Tibial artery (tissue), 4 donors: Measurements from ENCODE around the gene TSPAN5.

Experiments
- DNase-seq, 2 donors: peaks; one replicate each; pipeline ENCODE4 v3.0.0-alpha.2; 2019
- H3K27ac ChIP-seq, 2 donors: fragments of 200-600 bp; sonication (generic) in 1 of 2; 1 replicate in 1 of 2; 2 replicates in 1 of 2; pipeline ENCODE4 v1.5.1; 2018 to 2019; ENCODE audit warnings: mild to moderate bottlenecking in 1 of 2
- H3K27me3 ChIP-seq, 2 donors: fragments of 200-600 bp; sonication (generic) in 1 of 2; one replicate each; pipeline versions ENCODE4 v1.5.1 to v1.6.0; 2016 to 2019
- H3K36me3 ChIP-seq, 3 donors: fragments of 200-600 bp; sonication (generic) in 2 of 3; one replicate each; pipeline ENCODE4 v1.5.1; 2016 to 2019; ENCODE audit warnings: mild to moderate bottlenecking in 2 of 3
- H3K4me1 ChIP-seq, 4 donors: fragments of 200-600 bp; sonication (generic) in 2 of 4; 1 replicate in 3 of 4; 2 replicates in 1 of 4; pipeline ENCODE4 v1.5.1; 2016 to 2019
- H3K4me3 ChIP-seq, 2 donors: fragments of 200-600 bp; sonication (generic) in 1 of 2; 1 replicate in 1 of 2; 2 replicates in 1 of 2; pipeline ENCODE4 v1.5.1; 2018 to 2019; ENCODE audit warnings: mild to moderate bottlenecking in 2 of 2
- H3K9me3 ChIP-seq, 3 donors: fragments of 200-600 bp; sonication (generic) in 1 of 3; one replicate each; pipeline ENCODE4 v1.5.1; 2016 to 2019
- CTCF ChIP-seq, 2 experiments: fragments of 200-600 bp in 1 of 2; fragments of 450-650 bp in 1 of 2; IDR thresholded peaks; one replicate each; pipeline ENCODE4 v1.5.1; 2017 to 2019; ENCODE audit warnings: antibody characterized with exemption in 2 of 2, mild to moderate bottlenecking in 1 of 2, moderate library complexity in 1 of 2
- intact Hi-C: fragments of 100-400 bp; cut with DNase I; formaldehyde crosslinking; loops from one replicate; pipeline ENCODE4 v1.15.0; 2023; ENCODE audit warnings: low total_unique reads

TSPAN5 gene

DNA sequence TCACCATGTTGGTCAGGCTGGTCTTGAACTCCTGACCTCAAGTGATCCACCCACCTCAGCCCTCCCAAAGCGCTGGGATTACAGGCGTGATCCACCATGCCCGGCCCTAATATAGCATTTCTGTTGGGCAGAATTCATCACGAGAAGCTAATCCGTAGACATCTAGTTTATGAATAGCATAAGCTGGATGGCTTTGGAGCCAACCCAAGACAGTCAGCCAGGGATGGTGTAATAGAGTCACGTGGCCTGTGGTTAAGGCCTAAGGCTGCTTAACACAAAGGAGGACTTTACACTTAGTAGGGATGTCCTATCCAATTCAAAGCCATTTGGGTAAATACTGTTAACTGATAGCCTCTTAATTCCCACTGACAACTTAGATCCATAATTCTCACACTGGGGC lies 223.6 kb downstream of the TSPAN5 start:
- Histone ChIP-seq H3K36me3 (peaks cover 26 to 40% (median 30%) of the 10 kb centered on the region in 3 donors), H3K9me3 (no peaks in the 10 kb centered on the region), H3K27me3 (no peaks in the 10 kb centered on the region), H3K27ac (no peak overlapping the region), H3K4me3 (no peak overlapping the region), H3K4me1 (no peaks in the 10 kb centered on the region)
- TF ChIP-seq CTCF (IDR thresholded peaks at IDR 0.05): no peak
- DNase-seq: no peak
- intact Hi-C loops: no loop called here

- peaks cover 26 to 40% (median 29%) of the 10 kb centered on the region in 3 donors for H3K36me3 ChIP-seq
- TF ChIP-seq CTCF (IDR thresholded peaks at IDR 0.05): no peak
- intact Hi-C loops: no loop called here
These were observed 224.7 kb downstream of the TSPAN5 start for GRCh38 chr4:98433691-98434090.

DNA sequence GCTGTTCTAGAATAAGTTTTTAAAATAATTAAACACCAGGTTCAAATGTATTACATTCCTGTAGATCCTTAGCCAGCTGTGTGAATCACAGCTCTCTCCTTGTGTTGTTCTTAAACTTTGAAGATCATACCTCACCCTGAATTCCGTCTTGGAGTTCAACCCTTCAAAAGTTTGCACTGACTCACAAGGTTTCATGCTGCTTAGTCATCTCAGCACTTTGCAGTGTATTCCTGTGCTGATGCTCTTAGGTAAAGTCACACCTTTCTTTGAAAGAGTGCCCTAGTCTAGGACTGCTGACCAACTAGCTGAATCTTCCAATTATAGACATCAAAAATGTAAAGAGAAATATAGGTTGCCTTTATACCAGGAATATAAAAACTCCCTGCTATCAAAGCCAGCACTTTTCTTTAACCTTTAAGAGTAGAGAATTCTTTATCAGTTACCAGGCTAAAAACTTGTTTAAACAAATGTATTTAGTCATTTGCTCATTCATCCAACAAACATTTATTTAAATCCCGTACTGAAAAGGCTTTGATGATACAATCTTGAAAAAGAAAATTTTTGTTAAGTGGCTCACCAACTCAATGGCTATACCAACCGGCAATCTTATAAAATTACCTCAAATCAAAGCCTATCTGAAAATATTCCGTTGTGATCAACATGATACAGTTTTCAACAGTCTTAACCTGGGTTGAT lies 227.6 kb downstream of the TSPAN5 start:
- Histone ChIP-seq H3K4me3 (no peak overlapping the region), H3K4me1 (no peaks in the 10 kb centered on the region), H3K9me3 (no peaks in the 10 kb centered on the region), H3K36me3 (peaks cover 14 to 20% (median 18%) of the 10 kb centered on the region in 3 donors), H3K27me3 (no peaks in the 10 kb centered on the region), H3K27ac (no peak overlapping the region)
- intact Hi-C loops: no loop called here
- no peak for DNase-seq
- no peak for TF ChIP-seq CTCF (IDR thresholded peaks at IDR 0.05)

More at GRCh38 chr4:98433691-98434090, 224.7 kb downstream of the TSPAN5 start:
- Histone ChIP-seq H3K9me3 (no peaks in the 10 kb centered on the region), H3K4me1 (no peaks in the 10 kb centered on the region), H3K27me3 (no peaks in the 10 kb centered on the region), H3K27ac (no peak overlapping the region), H3K4me3 (no peak overlapping the region)
- no peak for DNase-seq

DNA sequence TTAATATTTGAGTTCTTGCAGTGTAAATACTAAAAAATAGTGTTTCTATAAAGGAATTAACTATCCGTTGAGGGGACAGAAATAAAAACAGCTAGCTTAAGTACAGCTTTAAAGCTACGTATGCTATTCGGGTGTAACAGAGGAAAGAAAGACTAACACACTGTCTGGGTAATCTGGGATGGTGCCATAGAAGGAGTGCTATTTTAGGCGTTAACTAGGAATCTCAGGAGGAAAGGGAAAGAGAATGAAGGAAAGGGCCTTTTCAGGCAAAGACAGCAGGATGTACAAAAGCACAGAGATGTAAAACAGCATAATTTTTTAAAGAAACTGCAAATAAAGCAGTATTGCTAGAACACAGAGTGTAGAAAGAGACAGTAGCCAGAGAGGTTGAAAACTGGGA lies 235.4 kb downstream of the TSPAN5 start:
- H3K4me3 ChIP-seq: no peak overlapping the region
- DNase-seq: no peak
- TF ChIP-seq CTCF (IDR thresholded peaks at IDR 0.05): no peak
- no peaks in the 10 kb centered on the region for H3K4me1 ChIP-seq
- no peaks in the 10 kb centered on the region for H3K9me3 ChIP-seq
- intact Hi-C loops: no loop called here
- peaks cover 48 to 64% (median 59%) of the 10 kb centered on the region in 3 donors for H3K36me3 ChIP-seq
- H3K27me3 ChIP-seq: no peaks in the 10 kb centered on the region
- H3K27ac ChIP-seq: no peak overlapping the region

DNA sequence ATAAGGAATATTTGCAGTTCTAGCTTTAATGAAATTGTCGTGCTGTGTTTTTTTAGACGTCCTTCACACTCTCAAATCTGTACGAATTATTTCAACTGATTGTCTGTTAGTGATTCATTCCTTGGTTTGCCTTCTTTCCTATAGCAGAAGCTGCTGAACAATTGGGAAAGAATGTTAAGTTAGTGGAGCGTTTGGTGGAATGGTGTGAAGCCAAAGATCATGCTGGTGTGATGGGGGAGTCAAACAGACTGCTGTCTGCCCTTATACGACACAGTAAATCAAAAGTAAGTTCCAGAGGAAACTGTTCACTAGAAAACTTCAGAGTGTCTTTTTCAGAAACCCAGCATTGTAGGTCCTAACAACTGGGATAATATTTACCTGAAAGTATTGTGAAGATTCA lies 237.3 kb downstream of the TSPAN5 start:
- H3K36me3 ChIP-seq: peaks cover 60 to 76% (median 74%) of the 10 kb centered on the region in 3 donors
- no peak overlapping the region for H3K27ac ChIP-seq
- intact Hi-C loops: no loop called here
- no peaks in the 10 kb centered on the region for H3K9me3 ChIP-seq
- no peaks in the 10 kb centered on the region for H3K27me3 ChIP-seq
- H3K4me1 ChIP-seq: no peaks in the 10 kb centered on the region
- no peak overlapping the region for H3K4me3 ChIP-seq
- no peak for TF ChIP-seq CTCF (IDR thresholded peaks at IDR 0.05)
- no peak for DNase-seq
